Activated CD4-positive, alpha-beta T cell treated with anti-CD3 and anti-CD28 coated beads, Interleukin-2, amount 10 ng/mL, durations not matched to agents 24 days and 14 days (primary cell): Measurements from ENCODE around the gene RAD51B. TPM values are rescaled to one million over a fixed set of nuclear protein-coding genes. Genes with fewer than 3 reads are reported as not detected.
"Not testable (repeated sequence)": the region's sequence is repeated elsewhere in the genome, so short reads cannot be mapped to it uniquely, and the experiment has no call there.

Source experiments
- DNase-seq: peaks from one replicate; pipeline ENCODE4 v3.0.0; 2022
- H3K27ac Mint-ChIP-seq: one replicate; pipeline ENCODE4 v1.8.0; 2022; ENCODE audit warnings: mild to moderate bottlenecking, mixed read lengths
- H3K27me3 Mint-ChIP-seq: one replicate; pipeline ENCODE4 v1.8.0; 2022; ENCODE audit warnings: mixed read lengths
- H3K36me3 Mint-ChIP-seq: one replicate; pipeline ENCODE4 v1.8.0; 2022; ENCODE audit warnings: low read depth, mild to moderate bottlenecking, mixed read lengths
- H3K4me1 Mint-ChIP-seq: one replicate; pipeline ENCODE4 v1.8.0; 2021; ENCODE audit warnings: mixed read lengths
- H3K4me3 Mint-ChIP-seq: one replicate; pipeline ENCODE4 v1.8.0; 2022; ENCODE audit warnings: mild to moderate bottlenecking, moderate library complexity, mixed read lengths
- H3K9me3 Mint-ChIP-seq: one replicate; pipeline ENCODE4 v1.8.0; 2021; ENCODE audit warnings: mixed read lengths
- intact Hi-C: fragments of 100-400 bp; cut with micrococcal nuclease; formaldehyde crosslinking; loops from one replicate; pipeline ENCODE4 v1.15.1; 2023
- total RNA-seq: library from RNA; stranded (reverse); gene quantifications from 2 replicates; pipeline ENCODE4 v1.2.3, GENCODE V29; 2022

RAD51B gene
- total RNA-seq, 1 donor from 2014 or later: 29.3 TPM

DNA sequence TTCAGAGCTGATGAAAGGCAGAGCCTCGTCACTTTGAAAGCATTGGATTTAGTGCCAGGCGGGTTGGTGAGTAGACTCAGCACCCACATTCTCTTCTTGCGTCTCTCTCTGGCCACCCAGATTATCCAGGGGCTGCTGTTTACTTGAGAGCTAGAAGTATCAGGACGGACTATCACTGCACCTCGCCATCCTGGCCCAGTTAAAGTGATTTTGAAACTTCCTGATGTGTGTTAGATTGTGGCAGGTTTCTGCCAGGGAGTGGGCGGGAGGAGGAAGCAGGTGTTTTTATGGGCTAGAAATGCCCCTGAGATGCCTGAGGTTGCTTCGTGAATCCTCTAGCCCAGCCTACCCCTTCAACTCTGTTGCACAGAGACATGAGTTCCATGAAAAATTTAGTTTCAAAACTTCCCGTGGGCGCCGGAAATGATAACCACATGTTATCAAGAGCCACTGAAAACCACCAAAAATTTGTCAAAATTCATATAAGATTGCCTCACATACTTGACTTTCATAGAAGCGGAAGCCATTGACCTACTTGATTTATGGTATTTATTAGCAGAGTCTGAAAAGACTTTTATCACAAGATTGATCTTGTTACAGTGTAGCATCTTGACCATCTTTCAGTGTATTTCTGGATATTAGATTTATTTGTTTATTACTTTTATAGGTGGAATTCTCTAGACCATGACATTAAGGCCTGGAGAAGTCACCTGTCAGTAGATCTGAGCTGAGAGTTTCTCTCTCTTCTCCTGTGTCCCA lies 466.0 kb downstream of the RAD51B start:
- Mint-ChIP-seq H3K4me3 (peak overlapping the region; percentile 61), H3K4me1 (peaks cover 55% of the 10 kb centered on the region), H3K9me3 (peaks cover 4% of the 10 kb centered on the region), H3K27ac (peak overlapping the region; percentile 52), H3K36me3 (peaks cover 1% of the 10 kb centered on the region), H3K27me3 (no peaks in the 10 kb centered on the region)
- DNase-seq: peak; percentile 84
- intact Hi-C loops: loop anchor here (1.0 to 10.0 kb wide), 9 partner anchors 10 to 509 kb away; no protein-coding TSS in a partner anchor

DNA sequence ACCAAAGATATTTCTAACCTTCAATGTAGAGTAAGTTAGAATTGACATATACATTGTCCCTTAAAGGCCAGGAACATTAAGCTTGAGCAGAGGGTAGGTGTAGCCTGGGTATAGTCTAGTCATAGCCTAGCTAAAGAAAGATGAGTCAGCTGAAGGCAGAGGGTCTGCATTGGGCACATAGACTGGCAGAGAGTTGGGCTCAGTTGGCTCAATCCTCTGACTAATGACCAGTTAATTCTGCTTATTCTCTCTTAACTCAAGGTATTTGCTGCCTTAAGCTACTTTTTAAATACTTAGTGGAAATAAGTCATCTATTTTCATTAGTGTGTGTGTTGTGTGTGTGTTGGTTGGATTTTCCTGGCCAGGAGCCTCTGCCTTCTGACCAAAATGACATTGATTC lies 467.1 kb downstream of the RAD51B start:
- no peak overlapping the region for H3K27ac Mint-ChIP-seq
- H3K4me3 Mint-ChIP-seq: no peak overlapping the region
- peaks cover 4% of the 10 kb centered on the region for H3K9me3 Mint-ChIP-seq
- peaks cover 1% of the 10 kb centered on the region for H3K36me3 Mint-ChIP-seq
- intact Hi-C loops: loop anchor here (5.0 to 10.0 kb wide), 3 partner anchors 74 to 431 kb away; no protein-coding TSS in a partner anchor
- H3K27me3 Mint-ChIP-seq: no peaks in the 10 kb centered on the region
- no peak for DNase-seq
- H3K4me1 Mint-ChIP-seq: peaks cover 55% of the 10 kb centered on the region

DNA sequence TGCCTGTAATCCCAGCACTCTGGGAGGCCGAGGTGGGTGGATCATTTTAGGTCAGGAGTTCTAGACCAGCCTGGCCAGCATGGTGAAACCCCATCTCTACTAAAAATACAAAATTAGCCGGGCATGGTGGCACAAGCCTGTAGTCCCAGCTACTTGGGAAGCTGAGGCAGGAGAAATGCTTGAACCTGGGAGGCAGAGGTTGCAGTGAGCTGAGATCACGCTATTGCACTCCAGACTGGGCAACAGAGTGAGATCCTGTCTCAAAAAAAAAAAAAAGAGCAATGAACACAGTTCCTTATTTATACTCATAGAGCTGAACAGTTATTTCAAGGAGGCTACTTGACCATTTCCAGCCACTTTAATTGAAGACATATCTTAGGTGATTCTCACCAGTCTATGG lies 469.9 kb downstream of the RAD51B start:
- H3K4me1 Mint-ChIP-seq: peaks cover 48% of the 10 kb centered on the region

DNA sequence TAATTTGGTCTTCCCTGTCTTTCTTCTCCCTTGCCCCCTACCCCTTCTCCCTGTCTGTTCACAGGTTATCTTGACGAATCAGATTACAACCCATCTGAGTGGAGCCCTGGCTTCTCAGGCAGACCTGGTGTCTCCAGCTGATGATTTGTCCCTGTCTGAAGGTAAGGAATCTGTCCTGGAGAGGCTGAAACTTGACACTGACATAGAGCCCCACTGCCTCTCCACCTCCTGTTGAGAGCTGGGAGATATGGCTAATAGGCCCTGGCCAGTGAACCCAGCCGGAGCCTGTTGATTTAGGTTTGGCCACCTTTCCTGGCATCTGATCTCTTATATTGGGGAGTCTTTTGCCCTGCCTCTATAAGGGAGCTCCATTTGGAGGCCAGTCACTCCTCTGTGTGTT lies 472.2 kb downstream of the RAD51B start:
- intact Hi-C loops: no loop called here
- no peak overlapping the region for H3K27ac Mint-ChIP-seq
- H3K4me3 Mint-ChIP-seq: no peak overlapping the region
- H3K4me1 Mint-ChIP-seq: peaks cover 28% of the 10 kb centered on the region
- no peaks in the 10 kb centered on the region for H3K9me3 Mint-ChIP-seq
- H3K27me3 Mint-ChIP-seq: no peaks in the 10 kb centered on the region
- peaks cover 2% of the 10 kb centered on the region for H3K36me3 Mint-ChIP-seq
- no peak for DNase-seq

More for the DNA sequence above, 469.9 kb downstream of the RAD51B start:
- DNase-seq, H3K9me3 Mint-ChIP-seq, H3K4me3 Mint-ChIP-seq, H3K36me3 Mint-ChIP-seq, H3K27ac Mint-ChIP-seq, H3K27me3 Mint-ChIP-seq: not testable (repeated sequence)
- intact Hi-C loops: loop anchor here (5.0 to 10.0 kb wide), 3 partner anchors 77 to 428 kb away; no protein-coding TSS in a partner anchor

DNA sequence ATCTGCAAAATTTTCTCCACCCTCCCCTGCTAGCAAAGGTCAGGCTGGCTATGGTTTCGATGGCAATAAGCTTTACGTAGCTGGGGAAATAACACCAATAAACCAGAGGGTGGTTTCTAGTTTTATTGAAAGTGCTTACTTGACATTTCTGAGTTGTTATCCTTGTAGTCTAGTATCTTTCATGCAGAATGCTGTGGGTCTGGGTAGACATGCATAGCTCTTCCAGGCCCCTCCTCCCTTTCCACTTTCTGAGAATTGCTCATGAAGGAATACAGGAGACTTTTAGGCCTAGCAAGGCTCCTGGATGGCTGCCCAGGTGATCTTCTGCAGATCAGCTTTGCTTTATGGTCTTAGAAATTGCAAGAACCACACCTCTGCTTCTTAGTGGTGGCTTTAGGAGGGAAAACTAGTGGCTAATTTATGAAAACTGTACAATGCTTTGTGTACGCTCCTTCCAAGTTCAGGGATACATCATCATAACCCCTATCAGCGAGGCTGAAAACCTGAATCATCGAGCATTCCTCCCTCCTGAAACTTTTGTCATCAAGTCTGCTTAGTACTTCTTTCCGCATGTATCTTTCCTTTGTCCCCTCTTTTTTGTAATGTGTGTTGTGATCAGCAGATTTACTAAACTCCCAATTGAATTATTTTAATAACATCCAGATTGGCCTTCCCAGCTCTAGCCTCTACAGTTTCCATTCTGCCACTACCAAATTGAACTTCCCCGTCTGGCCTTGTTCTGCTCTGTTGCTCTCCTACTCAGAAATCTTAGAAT lies 473.0 kb downstream of the RAD51B start:
- DNase-seq: no peak
- peaks cover 2% of the 10 kb centered on the region for H3K36me3 Mint-ChIP-seq
- H3K4me1 Mint-ChIP-seq: peaks cover 21% of the 10 kb centered on the region
- H3K4me3 Mint-ChIP-seq: no peak overlapping the region
- no peaks in the 10 kb centered on the region for H3K9me3 Mint-ChIP-seq
- intact Hi-C loops: no loop called here
- H3K27ac Mint-ChIP-seq: peak overlapping the region; percentile 22
- no peaks in the 10 kb centered on the region for H3K27me3 Mint-ChIP-seq

DNA sequence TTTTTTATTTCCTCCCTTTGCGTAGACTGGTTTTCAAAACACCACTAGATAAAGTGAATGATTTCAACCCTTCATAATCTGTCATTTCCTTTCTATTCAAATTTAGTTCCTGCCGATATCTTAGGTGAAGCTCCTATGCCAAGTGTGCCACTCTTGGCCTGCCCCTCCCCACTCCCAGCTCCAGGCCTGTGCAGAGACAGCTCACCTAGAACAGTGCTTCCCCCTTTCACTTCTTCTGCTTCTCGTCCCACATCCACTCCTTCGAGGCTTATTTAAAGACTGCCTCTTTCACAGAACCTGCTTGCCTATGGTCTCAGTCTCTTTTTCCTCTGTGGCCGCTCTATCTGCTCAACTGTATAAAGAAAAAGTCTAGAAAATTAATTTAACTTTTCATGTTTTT lies 473.8 kb downstream of the RAD51B start:
- DNase-seq: no peak
- H3K27me3 Mint-ChIP-seq: no peaks in the 10 kb centered on the region
- peak overlapping the region; percentile 10 for H3K27ac Mint-ChIP-seq
- H3K36me3 Mint-ChIP-seq: peaks cover 8% of the 10 kb centered on the region
- intact Hi-C loops: no loop called here
- H3K9me3 Mint-ChIP-seq: peaks cover 5% of the 10 kb centered on the region
- H3K4me1 Mint-ChIP-seq: peaks cover 24% of the 10 kb centered on the region
- H3K4me3 Mint-ChIP-seq: no peak overlapping the region

DNA sequence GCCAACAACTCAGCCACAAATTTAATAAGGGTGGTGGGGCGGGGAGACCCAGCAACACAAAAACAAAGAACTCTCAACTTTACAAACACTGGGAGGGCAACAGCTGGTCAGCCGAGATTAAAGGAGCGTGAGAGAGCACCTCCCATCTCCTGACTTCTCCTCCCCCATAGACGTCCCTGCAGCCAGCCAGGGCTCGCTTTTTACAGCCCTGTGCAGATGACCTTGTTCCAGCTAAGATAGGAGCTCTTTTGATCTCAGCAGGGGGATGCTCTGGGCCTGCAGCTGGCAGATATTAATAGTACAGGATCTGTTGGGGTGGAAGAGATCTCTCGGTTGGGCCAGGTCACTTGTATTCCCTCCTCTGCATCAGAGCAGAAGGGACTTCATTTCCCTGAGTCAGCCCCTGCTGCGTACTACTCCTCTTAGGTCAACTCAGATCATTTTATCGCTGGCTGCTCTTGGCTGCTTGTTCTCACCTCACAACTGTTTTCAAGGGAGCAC lies 475.8 kb downstream of the RAD51B start:
- no peak overlapping the region for H3K27ac Mint-ChIP-seq
- peaks cover 10% of the 10 kb centered on the region for H3K36me3 Mint-ChIP-seq
- no peaks in the 10 kb centered on the region for H3K27me3 Mint-ChIP-seq
- H3K4me3 Mint-ChIP-seq: no peak overlapping the region
- H3K4me1 Mint-ChIP-seq: peaks cover 24% of the 10 kb centered on the region
- intact Hi-C loops: no loop called here
- H3K9me3 Mint-ChIP-seq: peaks cover 5% of the 10 kb centered on the region
- no peak for DNase-seq

DNA sequence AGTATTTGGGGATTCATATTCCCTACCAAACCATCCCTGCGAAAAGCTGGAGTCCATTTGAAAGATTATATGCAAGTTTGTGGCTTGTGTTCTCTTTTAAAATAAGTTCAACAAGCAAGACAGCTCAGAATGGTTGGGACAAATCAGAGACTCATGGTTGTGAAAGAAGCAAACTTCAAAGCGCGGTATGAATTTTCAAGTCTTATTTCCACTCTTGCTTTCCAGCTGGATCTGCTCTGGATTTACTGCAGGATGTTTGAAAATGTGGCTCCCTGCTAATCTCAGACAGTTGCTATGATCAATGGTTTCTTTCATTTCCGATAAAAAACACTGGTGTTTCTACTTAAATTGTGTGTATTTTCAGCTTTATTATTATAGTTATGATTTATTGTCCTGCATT lies 477.5 kb downstream of the RAD51B start:
- peaks cover 5% of the 10 kb centered on the region for H3K9me3 Mint-ChIP-seq
- peaks cover 10% of the 10 kb centered on the region for H3K36me3 Mint-ChIP-seq
- DNase-seq: no peak
- H3K27ac Mint-ChIP-seq: no peak overlapping the region
- H3K4me3 Mint-ChIP-seq: no peak overlapping the region
- intact Hi-C loops: no loop called here
- H3K4me1 Mint-ChIP-seq: peaks cover 20% of the 10 kb centered on the region
- H3K27me3 Mint-ChIP-seq: no peaks in the 10 kb centered on the region

DNA sequence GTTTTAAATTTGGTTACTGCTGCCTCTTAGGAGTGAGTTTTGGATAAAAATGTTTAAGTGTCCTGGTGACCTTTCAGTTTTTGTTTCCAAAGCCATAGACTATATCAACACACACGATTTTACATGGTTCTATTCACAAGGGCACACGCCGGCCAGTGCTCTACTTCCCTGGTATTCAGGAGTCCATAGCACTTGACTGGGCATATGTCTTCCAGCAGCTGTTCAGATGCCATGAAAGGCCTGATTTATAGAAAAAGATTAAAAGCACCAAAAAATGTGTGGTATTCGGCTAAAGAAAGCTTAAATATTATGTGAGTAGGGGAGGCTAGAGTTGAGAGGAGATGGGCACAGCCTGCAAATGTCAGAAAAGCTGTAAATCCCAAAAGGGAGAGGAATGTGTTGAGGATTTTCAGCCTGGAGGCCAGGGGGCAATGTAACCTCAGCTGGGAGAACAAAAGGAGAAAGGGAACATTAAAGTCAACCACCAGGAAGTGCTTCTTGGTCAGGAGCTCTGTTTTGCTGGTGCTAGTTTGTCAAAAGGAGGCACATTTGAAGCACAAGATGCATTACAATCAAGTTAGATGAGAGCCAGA lies 478.4 kb downstream of the RAD51B start:
- no peak overlapping the region for H3K27ac Mint-ChIP-seq

DNA sequence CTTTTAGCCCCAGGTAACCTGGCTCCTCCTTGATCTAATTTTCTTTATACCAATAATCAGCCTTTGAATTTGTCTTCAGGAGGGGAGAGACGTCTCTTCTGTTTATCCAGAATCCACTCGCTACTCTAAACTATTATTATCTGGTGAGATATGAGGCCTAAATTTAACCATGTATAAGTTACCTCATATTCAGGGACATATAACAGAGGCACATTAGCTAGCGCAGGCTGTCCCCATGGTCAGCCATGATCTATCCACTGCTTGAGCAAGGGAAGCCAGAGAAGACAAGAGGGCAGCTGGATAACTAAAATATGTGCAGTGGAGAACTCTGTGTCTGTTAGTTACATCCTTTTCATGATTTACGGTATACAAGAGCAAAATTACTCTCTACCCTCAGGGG lies 481.0 kb downstream of the RAD51B start:
- Mint-ChIP-seq H3K9me3 (peaks cover 5% of the 10 kb centered on the region), H3K27me3 (no peaks in the 10 kb centered on the region), H3K4me3 (no peak overlapping the region), H3K27ac (no peak overlapping the region), H3K36me3 (peaks cover 8% of the 10 kb centered on the region), H3K4me1 (peaks cover 5% of the 10 kb centered on the region)
- intact Hi-C loops: no loop called here
- no peak for DNase-seq

More for the DNA sequence above, 478.4 kb downstream of the RAD51B start:
- no peaks in the 10 kb centered on the region for H3K27me3 Mint-ChIP-seq
- peaks cover 14% of the 10 kb centered on the region for H3K4me1 Mint-ChIP-seq
- peaks cover 10% of the 10 kb centered on the region for H3K36me3 Mint-ChIP-seq
- DNase-seq: no peak
- no peak overlapping the region for H3K4me3 Mint-ChIP-seq
- H3K9me3 Mint-ChIP-seq: peaks cover 5% of the 10 kb centered on the region
- intact Hi-C loops: no loop called here

DNA sequence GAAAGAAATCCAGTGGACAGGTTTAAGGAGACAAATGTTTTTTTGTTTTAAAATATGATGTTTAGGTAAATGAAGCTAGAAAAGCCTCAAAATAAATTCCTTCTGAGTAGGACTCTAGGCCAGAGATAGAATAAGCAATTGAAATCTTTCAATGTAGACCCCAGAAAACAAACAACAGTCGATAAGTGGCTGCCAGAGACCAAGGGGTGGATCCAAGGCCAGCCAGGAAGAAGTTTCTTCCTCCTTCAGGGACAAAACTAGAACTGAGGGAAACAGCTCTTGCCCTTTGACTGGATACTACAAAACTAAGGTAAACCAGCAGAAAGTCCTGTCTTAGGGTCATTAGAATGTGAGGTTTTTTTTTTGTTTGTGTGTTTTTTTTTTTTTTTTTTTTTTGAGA lies 481.6 kb downstream of the RAD51B start:
- no peak overlapping the region for H3K4me3 Mint-ChIP-seq
- peaks cover 5% of the 10 kb centered on the region for H3K4me1 Mint-ChIP-seq
- H3K27ac Mint-ChIP-seq: no peak overlapping the region
- no peaks in the 10 kb centered on the region for H3K27me3 Mint-ChIP-seq
- H3K36me3 Mint-ChIP-seq: peaks cover 8% of the 10 kb centered on the region
- DNase-seq: no peak
- peaks cover 5% of the 10 kb centered on the region for H3K9me3 Mint-ChIP-seq
- intact Hi-C loops: no loop called here

DNA sequence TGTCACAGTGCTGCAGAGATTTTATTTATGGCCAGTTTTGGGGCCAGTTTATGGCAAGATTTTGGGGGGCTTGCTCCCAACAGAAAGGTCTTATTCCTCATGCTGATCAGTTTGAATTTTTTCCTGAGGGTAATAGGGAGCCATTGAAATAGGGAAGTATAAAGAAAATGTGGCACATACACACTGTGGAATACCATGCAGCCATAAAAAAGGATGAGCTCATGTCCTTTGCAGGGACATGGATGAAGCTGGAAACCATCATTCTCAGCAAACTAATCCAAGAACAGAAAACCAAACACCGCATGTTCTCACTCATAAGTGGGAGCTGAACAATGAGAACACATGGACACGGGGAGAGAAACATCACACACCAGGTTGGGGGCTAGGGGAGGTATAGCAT lies 483.4 kb downstream of the RAD51B start:
- H3K4me3 Mint-ChIP-seq, H3K9me3 Mint-ChIP-seq, H3K27ac Mint-ChIP-seq, intact Hi-C loops, H3K4me1 Mint-ChIP-seq, H3K27me3 Mint-ChIP-seq, DNase-seq, H3K36me3 Mint-ChIP-seq: not testable (repeated sequence)

DNA sequence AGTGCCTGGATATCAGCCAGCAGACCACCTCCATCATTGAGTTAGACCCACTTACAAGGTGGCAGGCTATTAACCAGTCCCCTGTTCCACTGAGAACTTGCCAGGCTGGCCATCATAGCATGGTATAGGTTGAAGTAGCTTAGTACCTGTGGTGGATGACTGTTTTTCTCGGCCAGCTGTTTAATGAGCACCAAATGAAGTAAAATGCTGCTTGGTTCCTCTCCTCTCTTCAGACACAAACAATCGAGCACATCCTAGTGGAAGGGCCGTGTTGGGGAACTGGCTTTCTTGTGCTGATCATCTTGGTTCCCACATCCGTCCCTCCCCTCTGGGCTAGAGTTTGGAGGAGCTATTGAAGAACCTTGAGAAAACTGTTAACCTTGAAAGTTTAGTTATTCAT lies 486.2 kb downstream of the RAD51B start:
- intact Hi-C loops: no loop called here
- Mint-ChIP-seq H3K36me3 (no peaks in the 10 kb centered on the region), H3K27ac (no peak overlapping the region), H3K4me3 (no peak overlapping the region), H3K27me3 (no peaks in the 10 kb centered on the region), H3K4me1 (peaks cover 3% of the 10 kb centered on the region), H3K9me3 (no peaks in the 10 kb centered on the region)
- no peak for DNase-seq
